Stimulated activated CD4-positive, alpha-beta T cell treated with anti-CD3 and anti-CD28 coated beads, Interleukin-1b, Interleukin-23, amount 100 ng/mL, for 48 hours (primary cell): ENCODE data around the gene DPCD.
"Not testable (repeated sequence)": the region's sequence is repeated elsewhere in the genome, so short reads cannot be mapped to it uniquely, and the experiment has no call there.

Experiments
- DNase-seq: peaks from one replicate; pipeline ENCODE4 v3.0.0-alpha.2; 2020

Gene DPCD

DNA sequence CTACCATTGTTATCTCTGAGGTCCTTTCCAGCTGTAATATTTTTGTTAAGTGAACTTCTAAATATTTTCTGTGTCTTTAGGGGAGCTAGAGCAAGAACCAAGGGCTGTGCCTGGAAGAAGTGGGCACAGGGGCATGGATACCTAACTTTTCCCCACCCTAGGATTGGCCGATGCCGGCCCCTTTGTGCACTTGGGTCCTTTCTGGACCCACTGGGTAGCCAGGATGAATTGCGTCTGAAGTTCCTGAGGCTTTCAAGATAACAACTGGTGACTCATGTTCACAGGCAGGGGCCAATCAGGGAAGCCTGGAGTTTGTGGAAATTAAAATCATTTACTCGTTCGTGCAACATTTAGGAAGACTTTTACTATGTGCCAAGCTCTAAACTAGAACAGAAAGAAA lies 758 bp downstream of the DPCD start:
- no peak for DNase-seq

GRCh38 chr10:101593331-101593730 lies 5.2 kb downstream of the DPCD start:
- DNase-seq = not testable (repeated sequence)

DNA sequence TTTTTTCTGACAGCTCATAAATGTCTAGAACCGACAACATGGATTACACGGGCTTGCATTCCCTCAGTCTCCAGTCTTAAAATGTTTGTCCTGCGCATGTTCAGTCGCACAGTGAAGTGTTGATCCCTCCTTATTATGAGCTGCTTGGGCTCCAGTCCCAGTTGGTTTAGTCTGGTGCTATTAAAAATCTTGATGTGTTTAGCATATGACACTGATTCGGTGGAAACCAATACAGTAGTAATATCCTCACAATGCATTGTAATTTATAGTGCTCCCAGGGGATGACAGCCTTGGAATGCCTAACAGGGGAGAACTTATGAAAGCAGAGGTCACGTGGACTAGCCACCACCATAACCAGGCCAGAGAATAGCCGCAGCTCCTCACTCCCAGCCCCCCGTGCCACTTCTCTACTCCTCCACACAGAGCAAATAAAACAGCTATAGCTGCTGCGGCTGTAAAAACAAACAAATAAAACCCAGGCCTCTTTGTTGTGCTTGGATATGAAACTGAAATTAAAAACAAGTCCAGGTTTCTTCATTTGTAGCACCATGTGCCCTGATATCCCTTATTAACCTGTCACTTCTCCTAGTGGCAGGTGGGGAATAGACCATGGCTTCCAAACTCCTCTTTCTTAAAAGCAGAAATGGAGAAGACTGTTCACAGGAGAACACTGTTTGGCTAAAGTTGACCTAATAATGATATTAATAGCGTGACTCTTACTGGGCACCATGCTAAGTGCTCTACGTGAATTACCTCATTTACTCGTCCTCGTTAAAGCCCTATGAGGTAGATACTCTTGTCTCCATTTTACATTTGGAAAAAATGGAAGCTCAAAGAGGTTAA lies 7.7 kb downstream of the DPCD start:
- DNase-seq = no peak

DNA sequence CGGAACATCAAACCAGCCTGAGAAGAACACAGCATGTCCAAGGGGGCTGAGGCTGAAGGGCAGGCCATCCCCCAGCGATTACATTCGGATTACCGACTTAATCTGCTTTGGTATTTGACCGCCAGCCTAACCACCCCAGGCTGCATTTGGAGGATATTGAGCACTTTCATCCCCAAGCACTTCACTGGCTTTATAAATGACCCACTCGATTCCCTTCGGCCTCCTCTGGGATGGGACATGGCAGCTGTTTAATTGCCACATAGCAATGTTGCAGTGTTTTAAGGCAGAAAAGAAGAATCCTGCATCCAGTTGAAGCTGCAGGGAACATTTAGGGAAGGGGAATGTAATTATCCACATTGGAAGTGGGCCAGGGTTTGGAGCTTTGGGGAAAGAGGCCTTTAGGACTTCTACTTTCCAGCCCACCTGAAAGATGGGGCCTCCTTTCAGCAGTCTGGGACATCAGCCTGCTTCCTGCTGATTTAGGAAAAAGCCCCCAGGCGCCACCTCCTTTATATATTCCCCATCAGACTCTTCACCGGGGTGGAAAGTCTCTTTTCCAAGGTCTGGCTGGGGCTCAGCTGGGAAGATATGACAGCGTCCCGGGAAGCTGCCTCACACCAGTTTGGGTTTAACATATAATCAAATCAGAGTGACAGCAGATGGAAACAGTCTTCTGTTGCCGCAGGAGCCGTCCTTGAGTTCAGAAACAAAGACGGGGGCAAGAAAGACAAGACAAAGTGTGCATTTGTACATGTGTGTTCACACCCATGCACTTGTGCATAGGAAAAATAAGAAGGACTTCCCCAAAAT lies 9.2 kb downstream of the DPCD start:
- DNase-seq = no peak

DNA sequence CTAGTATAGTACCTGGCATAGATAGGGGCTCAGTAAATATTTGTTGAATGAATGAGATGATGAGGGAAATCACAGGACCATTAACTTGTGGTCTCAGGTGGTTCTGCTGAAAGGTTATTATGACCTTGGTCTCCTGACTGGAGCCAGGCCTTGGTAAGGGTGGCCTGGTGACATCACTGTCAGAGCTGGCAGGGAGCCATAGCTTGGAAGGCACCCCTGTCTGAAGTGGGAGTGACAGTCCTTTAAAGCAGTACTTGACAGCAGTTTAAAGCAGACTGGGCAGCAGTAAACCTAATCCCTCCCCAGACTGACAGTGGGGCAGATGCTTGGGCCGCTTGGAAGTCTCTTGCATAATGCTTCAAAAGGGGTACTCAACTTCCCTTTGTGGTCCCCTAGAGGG lies 13.4 kb downstream of the DPCD start:
- no peak for DNase-seq

DNA sequence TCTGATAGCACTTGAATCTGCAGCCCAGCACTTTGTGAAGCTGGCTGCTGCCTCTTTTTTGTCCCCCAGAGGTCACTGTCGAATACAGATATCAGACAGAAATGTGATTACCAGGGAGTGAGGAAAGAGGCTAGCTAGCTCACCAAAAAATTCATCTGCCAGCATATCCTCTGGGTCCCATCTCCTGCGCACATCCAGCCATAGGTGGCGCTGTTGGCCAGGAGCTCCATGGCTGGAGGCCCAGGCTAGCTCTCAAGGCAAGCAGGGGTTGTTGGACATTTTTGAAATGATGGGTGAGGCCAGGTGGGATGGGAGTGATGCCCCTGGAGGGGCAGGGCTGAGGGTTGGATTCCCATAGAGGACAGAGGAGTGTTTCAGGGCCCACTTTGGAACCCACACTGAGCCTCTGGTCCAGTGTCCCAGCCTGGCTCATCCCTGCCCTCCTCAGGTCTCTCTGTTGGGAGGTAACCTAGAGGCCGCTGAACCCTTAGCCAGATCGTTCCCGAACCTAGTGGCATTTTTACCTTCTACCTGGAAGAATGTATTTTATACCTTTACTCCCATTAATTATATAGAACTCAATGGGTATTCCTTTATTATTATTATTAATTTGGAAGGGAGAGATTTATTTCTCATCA lies 14.8 kb downstream of the DPCD start:
- peak; percentile 76 for DNase-seq

- DNase-seq = no peak
Measured at GRCh38 chr10:101607124-101607523, 19.0 kb downstream of the DPCD start.

DNA sequence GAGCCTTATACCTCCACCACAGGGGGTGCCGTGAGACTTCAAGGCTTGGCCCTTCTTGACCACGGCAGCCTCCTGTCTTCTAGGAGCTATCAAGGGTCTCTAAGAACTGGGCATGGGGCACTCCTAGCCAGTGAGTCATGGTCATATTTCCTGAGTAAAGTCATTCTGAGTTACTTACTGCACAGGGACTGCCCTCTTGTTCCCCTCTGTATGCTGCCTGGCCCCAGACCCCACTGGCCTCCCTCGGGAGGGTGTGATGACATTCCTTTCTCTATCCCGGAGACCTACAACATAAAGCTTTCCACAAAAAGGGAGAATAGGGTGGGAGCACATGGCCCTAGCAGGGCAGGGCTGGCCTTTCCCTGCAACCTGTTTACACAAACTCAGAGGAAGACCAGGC lies 21.4 kb downstream of the DPCD start:
- DNase-seq = no peak

GRCh38 chr10:101611096-101611905 lies 23.2 kb downstream of the DPCD start:
- DNase-seq = no peak

GRCh38 chr10:101612086-101612485 lies 24.0 kb downstream of the DPCD start:
- DNase-seq = no peak

DNA sequence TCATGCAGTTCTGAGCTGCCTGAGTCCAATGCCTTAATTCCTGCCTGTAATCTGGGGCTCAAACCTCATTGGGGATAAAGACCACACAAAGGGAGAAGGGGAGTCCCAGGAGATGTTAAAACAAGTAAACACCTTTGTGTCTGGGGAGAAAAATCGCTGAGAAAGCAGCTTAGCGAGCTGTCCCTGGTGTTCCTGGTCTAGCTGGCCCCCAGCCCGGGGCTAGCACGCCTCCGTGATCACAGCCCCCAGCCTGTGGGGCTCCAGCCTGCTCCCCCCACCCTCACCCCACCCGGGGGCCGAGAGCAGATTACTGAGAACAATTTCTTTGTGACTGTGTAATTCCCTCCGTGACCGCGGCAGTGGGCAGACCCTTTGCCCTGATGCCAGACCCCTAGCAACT lies 24.8 kb downstream of the DPCD start:
- DNase-seq = no peak

- DNase-seq = no peak
Measured at GRCh38 chr10:101613646-101614045, 25.5 kb downstream of the DPCD start.

DNA sequence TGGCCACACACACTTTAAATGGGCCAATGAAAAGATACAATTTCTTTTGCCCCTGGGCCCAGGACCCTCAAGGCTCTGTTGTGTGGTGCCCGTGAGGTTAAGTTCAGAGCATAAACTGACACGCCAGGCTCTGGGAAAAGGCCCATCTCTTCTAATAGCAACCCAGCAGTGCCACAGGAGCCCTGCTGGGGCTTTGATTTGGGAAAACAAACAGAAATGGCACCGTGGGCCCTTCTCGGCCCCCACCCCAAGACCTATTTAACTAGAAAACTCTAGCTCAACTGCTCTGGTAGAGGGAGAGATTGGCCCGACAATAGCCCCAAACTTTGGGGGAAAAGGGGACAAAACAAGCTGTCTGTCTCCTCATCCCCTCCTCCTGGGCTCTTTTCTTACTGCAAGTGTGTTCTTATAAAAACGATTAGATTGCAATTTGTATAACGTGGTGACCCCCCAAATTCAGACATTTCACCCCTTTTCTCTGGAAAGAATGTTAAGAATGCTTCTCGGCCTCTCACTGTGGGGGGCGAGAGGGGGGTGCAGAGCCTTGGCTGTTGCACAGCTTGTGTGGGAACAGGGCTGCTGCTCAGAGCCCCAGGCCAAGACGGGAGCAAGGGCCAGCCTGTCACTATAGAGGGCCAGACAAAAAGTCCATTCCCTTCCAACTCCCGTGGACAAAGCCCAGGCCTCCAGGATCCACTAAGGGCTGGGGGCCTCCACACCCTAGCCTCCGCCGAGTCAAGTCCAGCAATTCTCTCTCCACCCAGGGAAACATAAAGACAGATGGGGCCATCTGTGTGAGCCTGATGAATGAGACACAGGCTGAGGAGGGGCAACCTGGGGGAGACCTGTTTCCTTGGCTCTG lies 26.8 kb downstream of the DPCD start:
- no peak for DNase-seq

GRCh38 chr10:101615525-101616116 lies 27.5 kb downstream of the DPCD start:
- DNase-seq = no peak

DNA sequence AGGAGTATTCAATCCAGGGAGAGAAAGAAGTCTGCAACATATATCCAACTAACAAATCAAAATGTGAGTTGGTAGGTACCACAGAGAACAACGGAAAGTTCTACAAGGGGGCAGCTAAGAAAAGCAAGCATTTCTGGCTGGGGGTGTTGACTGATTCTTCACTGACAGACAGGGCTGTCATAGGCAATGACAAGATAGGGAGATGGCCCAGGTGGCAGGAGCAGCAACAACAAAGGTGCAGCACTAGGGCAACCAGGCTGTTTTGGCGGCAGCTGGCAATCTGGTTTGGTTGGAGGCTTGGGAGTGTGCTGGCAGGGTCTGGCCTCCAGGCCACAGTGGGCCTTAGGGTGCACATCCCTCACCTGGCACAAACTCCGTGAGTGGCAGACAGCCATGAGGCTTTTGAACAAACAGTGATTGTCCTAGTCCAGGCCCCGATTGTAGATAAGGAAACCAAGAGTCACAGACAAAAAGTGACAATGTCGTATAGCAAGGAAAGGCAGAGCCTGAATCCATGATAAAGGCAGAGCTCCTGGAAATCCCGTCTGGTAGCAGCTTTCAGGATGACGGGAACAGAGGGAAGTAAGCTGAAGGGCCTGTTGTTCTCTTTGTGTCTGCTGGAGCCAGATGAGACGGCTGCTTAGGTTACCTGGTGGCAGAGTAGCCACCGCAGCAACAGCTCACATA lies 28.4 kb downstream of the DPCD start:
- no peak for DNase-seq

DNA sequence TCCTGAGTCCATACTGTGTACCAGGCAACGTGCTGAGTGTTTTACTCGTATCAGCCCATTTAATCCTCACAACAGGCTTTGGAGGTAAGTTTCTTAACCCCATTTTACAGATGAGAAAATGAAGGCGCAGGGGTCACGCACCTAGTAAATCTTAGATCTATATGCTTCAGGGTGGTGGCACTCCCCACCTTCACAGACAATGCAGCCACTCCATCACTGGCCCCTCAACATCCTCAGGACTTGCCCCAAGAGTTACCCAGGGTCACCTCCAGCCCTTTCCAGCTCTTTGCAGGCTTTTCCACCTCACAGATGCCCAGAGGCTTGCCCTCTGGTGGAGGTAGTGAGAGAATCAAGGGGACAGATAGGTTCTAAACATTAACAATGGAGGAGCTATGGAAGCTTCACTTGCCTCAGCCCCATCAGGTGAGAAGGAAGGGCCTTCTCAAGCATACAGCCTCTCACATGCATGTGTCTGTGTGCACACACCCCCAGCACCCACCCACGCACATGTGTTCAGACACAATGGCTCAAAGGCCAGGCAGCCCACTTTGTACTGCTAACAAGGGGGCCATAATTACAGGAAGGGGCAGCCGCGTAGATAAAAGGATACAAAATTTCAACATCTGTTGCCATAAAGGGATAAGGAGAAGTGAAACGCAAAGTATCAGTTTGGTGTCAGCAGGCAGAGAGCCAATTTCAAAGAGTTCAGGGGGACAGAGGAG lies 29.1 kb downstream of the DPCD start:
- no peak for DNase-seq

DNA sequence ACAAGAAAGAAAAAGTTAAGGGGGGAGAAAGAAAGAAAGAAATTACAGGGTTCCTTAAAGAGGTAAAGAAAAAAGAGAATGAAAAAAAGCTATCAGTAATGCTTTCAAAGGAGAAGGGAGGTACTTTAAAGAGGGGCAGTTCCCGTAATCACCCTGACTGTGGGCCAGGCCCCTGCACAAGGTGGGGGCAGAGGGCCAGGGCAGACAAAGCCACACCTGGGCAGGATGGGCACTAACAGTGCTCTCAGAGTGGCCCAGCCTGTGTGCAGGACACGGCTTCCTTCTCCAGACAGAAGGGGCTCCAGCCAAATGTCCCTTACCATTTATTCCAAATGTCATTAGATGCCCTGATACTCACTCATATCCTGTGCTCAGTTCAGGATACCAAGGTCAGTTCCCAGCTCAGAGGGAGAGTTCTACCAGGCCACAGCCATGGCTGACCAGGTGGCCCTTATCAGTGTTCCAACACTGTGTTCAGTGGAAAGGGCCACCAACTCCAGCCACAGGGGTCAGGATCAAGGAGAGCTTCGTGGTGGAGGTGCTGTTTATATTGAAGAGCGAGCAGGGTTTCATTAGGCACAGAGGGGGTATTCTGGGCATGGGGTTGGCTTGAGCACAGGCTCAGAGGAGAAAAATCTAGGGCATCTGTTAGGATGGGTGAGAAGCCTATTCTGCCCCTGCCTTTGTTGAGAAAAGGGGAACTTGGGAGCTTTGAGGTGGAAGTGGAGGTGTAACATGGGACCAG lies 29.9 kb downstream of the DPCD start:
- no peak for DNase-seq

DNA sequence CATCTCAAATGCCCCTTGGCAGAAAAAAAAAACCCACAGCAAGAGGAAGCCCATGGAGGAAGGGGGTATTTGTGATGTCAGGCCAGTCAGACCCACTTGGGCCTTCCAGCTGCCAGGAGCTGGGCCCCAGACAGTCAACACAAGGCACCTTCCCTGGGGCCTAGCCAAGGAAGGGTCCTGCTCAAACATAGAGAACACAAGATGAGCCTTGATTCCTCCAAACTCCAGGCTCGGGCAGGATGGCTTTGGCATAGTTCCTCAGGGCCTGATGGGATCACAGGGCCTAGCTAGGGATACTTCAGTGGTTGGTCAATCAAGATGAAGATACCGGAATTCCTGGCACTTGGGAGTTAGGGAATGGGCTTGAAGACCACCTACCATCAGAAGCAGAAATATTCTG lies 30.8 kb downstream of the DPCD start:
- DNase-seq = no peak

DNA sequence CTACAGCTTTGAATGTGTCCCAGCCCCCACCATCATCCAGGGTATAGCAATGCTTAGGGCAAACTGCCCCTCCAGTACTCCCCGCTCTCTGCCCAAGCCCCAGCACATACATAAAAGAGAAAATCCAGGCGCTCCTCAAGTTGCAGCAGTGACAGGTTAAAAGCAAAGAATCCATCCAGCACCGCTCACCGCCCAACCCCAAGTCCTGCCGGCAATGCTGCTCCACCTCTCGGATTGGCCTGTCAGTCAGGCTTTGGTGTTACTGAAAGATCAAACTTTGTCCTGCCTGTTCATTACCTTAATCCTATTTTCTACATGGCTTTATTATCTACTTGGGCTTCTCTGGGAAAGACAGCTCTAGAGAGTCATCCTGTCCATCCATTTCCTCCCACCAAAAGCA lies 31.9 kb downstream of the DPCD start:
- no peak for DNase-seq
